Smooth muscle cell of the umbilical artery (primary cell): ENCODE data around the gene RNF212B. TPM values are rescaled to one million over a fixed set of nuclear protein-coding genes. Genes with fewer than 3 reads are reported as not detected.

ENCODE experiments used
- total RNA-seq: library from RNA; depleted of rRNA; stranded (reverse); fragments of >200 nt; gene quantifications from 2 replicates; pipeline ENCODE4 v1.2.3, GENCODE V29; 2014

The RNF212B gene
- total RNA-seq, result not detected in 2 replicates

GRCh38 chr14:23237772-23238594, at the start of gene RNF212B:
TSS of gene RNF212B (plus strand) at chr14:23237936. CDS start at chr14:23240346, 2,410 bp downstream.

GRCh38 chr14:23286020-23286901, 48.5 kb downstream of the RNF212B start, which contains the start of gene HOMEZ:
TSS of gene HOMEZ (minus strand) at chr14:23286132. CDS start at chr14:23285952, 180 bp downstream.

GRCh38 chr14:23302290-23303225, 64.8 kb downstream of the RNF212B start, which contains the start of gene PPP1R3E:
TSS of gene PPP1R3E (minus strand) at chr14:23302859. CDS start at chr14:23302576, 283 bp downstream.

GRCh38 chr14:23306412-23307145, 68.8 kb downstream of the RNF212B start, which contains the start of gene BCL2L2:
TSS of gene BCL2L2 (plus strand) at chr14:23306833. CDS start at chr14:23307768, 935 bp downstream.

GRCh38 chr14:23320584-23321571, 83.1 kb downstream of the RNF212B start, which contains the start of gene PABPN1:
TSS of gene PABPN1 (plus strand) at chr14:23321457. CDS start at chr14:23321470, 13 bp downstream.

Other genes starting within 250 kb of the RNF212B start
- gene C14orf93, start 227.8 kb upstream of the RNF212B start, total RNA-seq, result 5.6 and 7.8 TPM in 2 replicates
- 182 and 254 TPM in 2 replicates for gene PSMB5, start 203.0 kb upstream of the RNF212B start, total RNA-seq
- gene PSMB11, start 195.7 kb upstream of the RNF212B start, total RNA-seq, result not detected in 2 replicates
- gene CDH24, start 180.4 kb upstream of the RNF212B start, total RNA-seq, result 8.0 and 9.7 TPM in 2 replicates
- 52.9 and 88.7 TPM in 2 replicates for gene ACIN1, start 142.8 kb upstream of the RNF212B start, total RNA-seq
- 48.0 and 58.5 TPM in 2 replicates for gene C14orf119, start 142.4 kb upstream of the RNF212B start, total RNA-seq
- not detected in 2 replicates for gene CIROP, start 132.9 kb upstream of the RNF212B start, total RNA-seq
- not detected in 2 replicates for gene CEBPE, start 118.7 kb upstream of the RNF212B start, total RNA-seq
- gene SLC7A8, start 54.3 kb upstream of the RNF212B start, total RNA-seq, result 0.89 and 1.8 TPM in 2 replicates
- 3.6 and 4.9 TPM in 2 replicates for gene HOMEZ, start 48.2 kb downstream of the RNF212B start, total RNA-seq
- gene PPP1R3E, start 64.9 kb downstream of the RNF212B start, total RNA-seq, result 2.3 and 3.0 TPM in 2 replicates
- gene BCL2L2, start 68.9 kb downstream of the RNF212B start, total RNA-seq, result 18.4 and 24.9 TPM in 2 replicates
- 98.9 and 104 TPM in 2 replicates for gene PABPN1, start 83.5 kb downstream of the RNF212B start, total RNA-seq
- 30.4 and 54.9 TPM in 2 replicates for gene SLC22A17, start 115.0 kb downstream of the RNF212B start, total RNA-seq
- 1.8 and 5.6 TPM in 2 replicates for gene EFS, start 127.2 kb downstream of the RNF212B start, total RNA-seq
- gene IL25, start 134.9 kb downstream of the RNF212B start, total RNA-seq, result not detected in 2 replicates
- not detected in 2 replicates for gene CMTM5, start 139.1 kb downstream of the RNF212B start, total RNA-seq
- gene MYH6, start 170.3 kb downstream of the RNF212B start, total RNA-seq, result not detected in 2 replicates
- gene MYH7, start 197.7 kb downstream of the RNF212B start, total RNA-seq, result not detected in 2 replicates
- 34.2 and 41.0 TPM in 2 replicates for gene NGDN, start 231.8 kb downstream of the RNF212B start, total RNA-seq